A673 (cell line): ENCODE data around the gene STXBP5.

ENCODE experiments used
- CTCF ChIP-seq: fragments of 300-800, 200-600 bp; sonication (generic); conservative IDR thresholded peaks from 2 replicates; pipeline ENCODE4 v1.5.1; 2017; ENCODE audit warnings: low read depth, mild to moderate bottlenecking, antibody characterized with exemption, low read length, moderate library complexity, mixed read lengths
- EZH2 ChIP-seq: fragments of 200-600 bp; sonication (generic); IDR thresholded peaks from 2 replicates; pipeline ENCODE4 v1.6.1; 2017; ENCODE audit warnings: borderline replicate concordance, low read depth, mild to moderate bottlenecking, mixed read lengths, antibody characterized with exemption, low read length; ENCODE audit not compliant: poor library complexity, severe bottlenecking

DNA sequence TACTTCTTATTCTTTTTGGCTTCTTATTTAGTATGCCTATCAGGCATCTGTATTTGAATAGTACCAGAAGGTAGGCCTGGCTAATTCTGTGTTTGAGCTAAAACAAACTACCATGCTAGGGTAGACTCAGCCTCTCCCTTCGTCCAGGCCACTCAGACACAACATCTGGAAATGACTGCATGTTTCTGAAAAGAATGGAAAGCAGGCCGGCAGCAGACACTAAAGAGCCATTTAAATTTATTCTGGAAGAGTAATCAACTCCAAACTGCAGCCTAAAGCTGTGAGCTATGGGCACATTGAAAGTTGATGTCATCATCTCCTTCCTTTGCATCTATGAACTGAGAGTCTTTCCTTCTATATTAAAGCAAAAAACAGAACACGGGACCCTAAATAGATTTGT lies 233.4 kb downstream of the STXBP5 start:
- TF ChIP-seq CTCF: no peak
- TF ChIP-seq EZH2: no peak
